Measurements from ENCODE around the gene NCS1.

DNA sequence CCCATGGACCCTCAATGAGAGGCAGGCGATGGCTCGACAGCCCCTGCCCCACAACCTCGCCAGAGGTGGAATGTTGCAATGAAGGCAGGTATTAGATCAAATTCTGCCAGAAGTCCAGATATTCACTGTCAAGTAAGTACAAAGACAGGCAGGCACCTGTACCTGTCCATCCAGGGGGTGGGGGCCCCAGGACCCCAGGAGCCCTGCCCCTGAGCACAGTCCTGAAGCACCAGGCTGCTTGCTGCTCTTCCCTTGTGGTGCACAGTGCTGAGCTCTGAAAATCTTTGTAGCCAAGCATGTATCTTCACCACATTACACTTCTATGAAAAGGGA, 67.1 kb downstream of the NCS1 start:
- TF ChIP-seq, protein P1, sequence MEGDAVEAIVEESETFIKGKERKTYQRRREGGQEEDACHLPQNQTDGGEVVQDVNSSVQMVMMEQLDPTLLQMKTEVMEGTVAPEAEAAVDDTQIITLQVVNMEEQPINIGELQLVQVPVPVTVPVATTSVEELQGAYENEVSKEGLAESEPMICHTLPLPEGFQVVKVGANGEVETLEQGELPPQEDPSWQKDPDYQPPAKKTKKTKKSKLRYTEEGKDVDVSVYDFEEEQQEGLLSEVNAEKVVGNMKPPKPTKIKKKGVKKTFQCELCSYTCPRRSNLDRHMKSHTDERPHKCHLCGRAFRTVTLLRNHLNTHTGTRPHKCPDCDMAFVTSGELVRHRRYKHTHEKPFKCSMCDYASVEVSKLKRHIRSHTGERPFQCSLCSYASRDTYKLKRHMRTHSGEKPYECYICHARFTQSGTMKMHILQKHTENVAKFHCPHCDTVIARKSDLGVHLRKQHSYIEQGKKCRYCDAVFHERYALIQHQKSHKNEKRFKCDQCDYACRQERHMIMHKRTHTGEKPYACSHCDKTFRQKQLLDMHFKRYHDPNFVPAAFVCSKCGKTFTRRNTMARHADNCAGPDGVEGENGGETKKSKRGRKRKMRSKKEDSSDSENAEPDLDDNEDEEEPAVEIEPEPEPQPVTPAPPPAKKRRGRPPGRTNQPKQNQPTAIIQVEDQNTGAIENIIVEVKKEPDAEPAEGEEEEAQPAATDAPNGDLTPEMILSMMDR (IDR thresholded peaks at IDR 0.05) = no peak
- TF ChIP-seq POLR2A (IDR thresholded peaks at IDR 0.05) (no peak), EP300 (IDR thresholded peaks at IDR 0.05) (no peak), POLR2AphosphoS5 (IDR thresholded peaks at IDR 0.05) (no peak)
